Fibroblast of lung (primary cell): ENCODE measurements around the gene PLEKHM2.

Source experiments
- CTCF ChIP-seq, 2 donors: IDR thresholded peaks in 1 of 2; conservative IDR thresholded peaks in 1 of 2; 1 replicate in 1 of 2; 2 replicates in 1 of 2; pipeline ENCODE4 v1.5.1; 2011 to 2012; ENCODE audit warnings: low read length in 2 of 2, control low read depth in 1 of 2, inconsistent platforms in 1 of 2, low read depth in 1 of 2, mild to moderate bottlenecking in 1 of 2
- EZH2 ChIP-seq: IDR thresholded peaks from 2 replicates; pipeline ENCODE4 v1.5.1; 2012; ENCODE audit warnings: low read length, control low read depth, mild to moderate bottlenecking; ENCODE audit errors: missing control alignments

- TF ChIP-seq EZH2 (no peak), CTCF (conservative IDR thresholded peaks at IDR 0.05 in 1 of 2, IDR thresholded peaks at IDR 0.05 in 1 of 2; ENCODE audit: low read depth in 1 of 2, low read length in 2 of 2) (no peak)
These were observed 60.1 kb downstream of the PLEKHM2 start for GRCh38 chr1:15744122-15744679.
